Activated T-helper 9 cell treated with anti-CD3 and anti-CD28 coated beads, Interleukin-2, amount 50 U/mL, for 16 hours (primary cell): ENCODE measurements around the gene ATF3.
"Not testable (repeated sequence)": the region's sequence is repeated elsewhere in the genome, so short reads cannot be mapped to it uniquely, and the experiment has no call there.

ENCODE experiments used
- DNase-seq: peaks from one replicate; pipeline ENCODE4 v3.0.0-alpha.2; 2020; ENCODE audit warnings: low read depth

The ATF3 gene

GRCh38 chr1:212651521-212651920 is 43.0 kb downstream of the ATF3 start:
- DNase-seq: no peak

GRCh38 chr1:212651977-212652376 is 43.4 kb downstream of the ATF3 start:
- DNase-seq: no peak

- no peak for DNase-seq
These were observed 44.0 kb downstream of the ATF3 start for GRCh38 chr1:212652609-212653008.

GRCh38 chr1:212655668-212656440 is 47.3 kb downstream of the ATF3 start:
- DNase-seq: no peak

GRCh38 chr1:212656730-212657129 is 48.2 kb downstream of the ATF3 start:
- DNase-seq: no peak

- DNase-seq: not testable (repeated sequence)
These were observed 49.7 kb downstream of the ATF3 start for GRCh38 chr1:212658250-212658649.

GRCh38 chr1:212664409-212665199 is 56.0 kb downstream of the ATF3 start:
- no peak for DNase-seq

- peak; percentile 69 for DNase-seq
These were observed 56.9 kb downstream of the ATF3 start for GRCh38 chr1:212665241-212666115.

GRCh38 chr1:212666116-212666775 is 57.7 kb downstream of the ATF3 start:
- DNase-seq: no peak

- no peak for DNase-seq
These were observed 58.9 kb downstream of the ATF3 start for GRCh38 chr1:212667223-212668139.

GRCh38 chr1:212668477-212668876 is 59.9 kb downstream of the ATF3 start:
- DNase-seq: no peak

GRCh38 chr1:212669102-212669501 is 60.5 kb downstream of the ATF3 start:
- no peak for DNase-seq

- DNase-seq: no peak
These were observed 61.0 kb downstream of the ATF3 start for GRCh38 chr1:212669600-212669999.

GRCh38 chr1:212670301-212670700 is 61.7 kb downstream of the ATF3 start:
- no peak for DNase-seq
